ENCODE measurements around the gene DNA2.

DNA2 gene

GRCh38 chr10:68371604-68372003 lies 100.2 kb downstream of the DNA2 start:
- TF ChIP-seq TCF4 (CRISPR knock-in tag; IDR thresholded peaks at IDR 0.05; ENCODE audit: borderline replicate concordance) (no peak), OSR1 (CRISPR knock-in tag; IDR thresholded peaks at IDR 0.05) (no peak), TSHZ2 (CRISPR knock-in tag; IDR thresholded peaks at IDR 0.05) (no peak), ZNF70 (CRISPR knock-in tag; IDR thresholded peaks at IDR 0.05) (no peak), GLIS3 (CRISPR knock-in tag; IDR thresholded peaks at IDR 0.05) (no peak), PPARA (CRISPR knock-in tag; IDR thresholded peaks at IDR 0.05; ENCODE audit: borderline replicate concordance) (no peak), ZNF565 (CRISPR knock-in tag; conservative IDR thresholded peaks at IDR 0.05; ENCODE audit: low read depth) (no peak), CSDC2 (CRISPR knock-in tag; IDR thresholded peaks at IDR 0.05) (no peak), ARNTL (CRISPR knock-in tag; IDR thresholded peaks at IDR 0.05; ENCODE audit: borderline replicate concordance, low read depth) (no peak)
- ATAC-seq = no peak

- no peak for ATAC-seq
- TF ChIP-seq ARNTL (CRISPR knock-in tag; IDR thresholded peaks at IDR 0.05; ENCODE audit: borderline replicate concordance, low read depth) = no peak
- no peak for TF ChIP-seq ZC3H10 (CRISPR knock-in tag; IDR thresholded peaks at IDR 0.05)
- no peak for TF ChIP-seq PATZ1 (CRISPR knock-in tag; IDR thresholded peaks at IDR 0.05; ENCODE audit: borderline replicate concordance)
- no peak for TF ChIP-seq BACH2 (CRISPR knock-in tag; IDR thresholded peaks at IDR 0.05; ENCODE audit: borderline replicate concordance)
- no peak for TF ChIP-seq TCF4 (CRISPR knock-in tag; IDR thresholded peaks at IDR 0.05; ENCODE audit: borderline replicate concordance)
- TF ChIP-seq OSR1 (CRISPR knock-in tag; IDR thresholded peaks at IDR 0.05) = no peak
- no peak for TF ChIP-seq ZFP3 (CRISPR knock-in tag; IDR thresholded peaks at IDR 0.05)
- TF ChIP-seq ESRRG (CRISPR knock-in tag; IDR thresholded peaks at IDR 0.05) = no peak
- TF ChIP-seq CREB5 (CRISPR knock-in tag; IDR thresholded peaks at IDR 0.05; ENCODE audit: low read depth) = no peak
- no peak for TF ChIP-seq ZFP30 (CRISPR knock-in tag; IDR thresholded peaks at IDR 0.05)
- no peak for TF ChIP-seq TSHZ2 (CRISPR knock-in tag; IDR thresholded peaks at IDR 0.05)
- no peak for TF ChIP-seq CSRNP3 (CRISPR knock-in tag; IDR thresholded peaks at IDR 0.05)
- no peak for TF ChIP-seq SNAI2 (CRISPR knock-in tag; IDR thresholded peaks at IDR 0.05)
- no peak for TF ChIP-seq POU6F1 (CRISPR knock-in tag; IDR thresholded peaks at IDR 0.05; ENCODE audit: borderline replicate concordance, low read depth)
- TF ChIP-seq CSDC2 (CRISPR knock-in tag; IDR thresholded peaks at IDR 0.05) = no peak
- TF ChIP-seq ISL1 (CRISPR knock-in tag; IDR thresholded peaks at IDR 0.05) = no peak
- no peak for TF ChIP-seq ZNF565 (CRISPR knock-in tag; conservative IDR thresholded peaks at IDR 0.05; ENCODE audit: low read depth)
Measured at GRCh38 chr10:68367121-68367520, 104.7 kb downstream of the DNA2 start.
